DND-41 (cell line): Measurements from ENCODE around the gene KIF3C.

Experiments
- ATAC-seq: fragments of 200-7000 bp; cut with Tn5 transposase; 3 replicates; pipeline ENCODE4 v1.9.1; 2021; ENCODE audit warnings: low read depth; ENCODE audit not compliant: insufficient read depth
- DNase-seq: peaks from one replicate; pipeline ENCODE4 v3.0.0-alpha.2; 2020
- H2AFZ ChIP-seq: 2 replicates; pipeline ENCODE4 v1.6.0; 2012; ENCODE audit warnings: low read depth, low read length
- H3K27ac ChIP-seq: 2 replicates; pipeline ENCODE4 v1.5.1; 2012; ENCODE audit warnings: low read length, inconsistent platforms
- H3K27me3 ChIP-seq: fragments of 200-600 bp; sonication (generic); 2 replicates; pipeline ENCODE4 v1.6.0; 2012; ENCODE audit warnings: low read length, mild to moderate bottlenecking, inconsistent platforms; ENCODE audit not compliant: insufficient read depth, poor library complexity
- H3K36me3 ChIP-seq: 2 replicates; pipeline ENCODE4 v1.5.1; 2012; ENCODE audit warnings: low read length, inconsistent platforms; ENCODE audit not compliant: insufficient read depth
- H3K4me1 ChIP-seq: 2 replicates; pipeline ENCODE4 v1.5.1; 2012; ENCODE audit warnings: mild to moderate bottlenecking, low read length; ENCODE audit not compliant: insufficient read depth
- H3K4me2 ChIP-seq: 2 replicates; pipeline ENCODE4 v1.6.0; 2012; ENCODE audit warnings: mild to moderate bottlenecking, moderate library complexity, low read length, inconsistent platforms; ENCODE audit not compliant: insufficient read depth
- H3K4me3 ChIP-seq, 2 experiments: fragments of 200-600 bp in 1 of 2; shearing (Covaris generic) in 1 of 2; 2 replicates each; pipeline ENCODE4 v1.5.1; 2012 to 2016; ENCODE audit warnings: inconsistent platforms in 2 of 2, low read length in 2 of 2, mild to moderate bottlenecking in 2 of 2, low read depth in 1 of 2, moderate library complexity in 1 of 2
- H3K79me2 ChIP-seq: 2 replicates; pipeline ENCODE4 v1.6.0; 2012; ENCODE audit warnings: low read length, inconsistent platforms; ENCODE audit not compliant: insufficient read depth
- H3K9ac ChIP-seq: 2 replicates; pipeline ENCODE4 v1.6.0; 2012; ENCODE audit warnings: low read depth, mild to moderate bottlenecking, inconsistent platforms, low read length, moderate library complexity
- H3K9me3 ChIP-seq: 2 replicates; pipeline ENCODE4 v1.5.1; 2012; ENCODE audit warnings: low read length, moderate library complexity, mild to moderate bottlenecking, inconsistent platforms; ENCODE audit not compliant: insufficient read depth, severe bottlenecking
- H4K20me1 ChIP-seq: 2 replicates; pipeline ENCODE4 v1.6.0; 2012; ENCODE audit warnings: low read length; ENCODE audit not compliant: insufficient read depth
- EZH2 ChIP-seq: IDR thresholded peaks from 3 replicates; pipeline ENCODE4 v1.6.1; 2012; ENCODE audit warnings: borderline replicate concordance, low read depth, mild to moderate bottlenecking, moderate library complexity, low read length, inconsistent platforms; ENCODE audit not compliant: severe bottlenecking
- TF ChIP-seq, protein P1 (sequence below): IDR thresholded peaks from 2 replicates; pipeline ENCODE4 v1.5.1; 2012; ENCODE audit warnings: borderline replicate concordance, low read length, moderate library complexity, mild to moderate bottlenecking; ENCODE audit not compliant: poor library complexity, severe bottlenecking; ENCODE audit errors: extremely low read depth

KIF3C gene

DNA sequence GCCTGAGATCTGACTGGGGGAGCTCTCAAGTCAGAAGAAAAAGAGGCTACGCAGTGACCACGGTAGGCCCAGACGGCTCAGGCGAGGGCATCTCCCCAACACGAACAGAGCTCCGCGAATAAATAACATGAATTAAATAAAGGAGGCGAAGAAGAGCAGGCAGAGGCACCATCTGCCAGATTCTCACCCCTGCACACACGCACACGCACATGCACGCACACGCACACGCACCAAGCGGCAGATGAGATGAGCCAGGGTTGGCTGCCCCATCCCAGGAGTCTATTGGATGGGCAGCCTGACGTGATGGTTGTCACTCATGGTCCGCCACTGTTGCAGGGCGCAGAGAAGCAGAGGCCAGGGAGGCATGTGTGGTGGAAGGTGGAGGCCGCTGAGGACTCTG, 53.6 kb downstream of the KIF3C start:
- Histone ChIP-seq H3K4me1 (no peaks in the 10 kb centered on the region), H2AFZ (no peak overlapping the region), H4K20me1 (no peaks in the 10 kb centered on the region), H3K9ac (no peak overlapping the region), H3K27ac (no peak overlapping the region), H3K4me2 (no peak overlapping the region), H3K79me2 (no peaks in the 10 kb centered on the region), H3K36me3 (peaks cover 23% of the 10 kb centered on the region), H3K4me3 (no peak overlapping the region), H3K27me3 (no peaks in the 10 kb centered on the region), H3K9me3 (no peaks in the 10 kb centered on the region)
- no peak for TF ChIP-seq EZH2
- TF ChIP-seq, protein P1, sequence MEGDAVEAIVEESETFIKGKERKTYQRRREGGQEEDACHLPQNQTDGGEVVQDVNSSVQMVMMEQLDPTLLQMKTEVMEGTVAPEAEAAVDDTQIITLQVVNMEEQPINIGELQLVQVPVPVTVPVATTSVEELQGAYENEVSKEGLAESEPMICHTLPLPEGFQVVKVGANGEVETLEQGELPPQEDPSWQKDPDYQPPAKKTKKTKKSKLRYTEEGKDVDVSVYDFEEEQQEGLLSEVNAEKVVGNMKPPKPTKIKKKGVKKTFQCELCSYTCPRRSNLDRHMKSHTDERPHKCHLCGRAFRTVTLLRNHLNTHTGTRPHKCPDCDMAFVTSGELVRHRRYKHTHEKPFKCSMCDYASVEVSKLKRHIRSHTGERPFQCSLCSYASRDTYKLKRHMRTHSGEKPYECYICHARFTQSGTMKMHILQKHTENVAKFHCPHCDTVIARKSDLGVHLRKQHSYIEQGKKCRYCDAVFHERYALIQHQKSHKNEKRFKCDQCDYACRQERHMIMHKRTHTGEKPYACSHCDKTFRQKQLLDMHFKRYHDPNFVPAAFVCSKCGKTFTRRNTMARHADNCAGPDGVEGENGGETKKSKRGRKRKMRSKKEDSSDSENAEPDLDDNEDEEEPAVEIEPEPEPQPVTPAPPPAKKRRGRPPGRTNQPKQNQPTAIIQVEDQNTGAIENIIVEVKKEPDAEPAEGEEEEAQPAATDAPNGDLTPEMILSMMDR: no peak
- ATAC-seq: no peak
- no peak for DNase-seq

GRCh38 chr2:25926984-25927756, 55.1 kb downstream of the KIF3C start:
- TF ChIP-seq, protein P1: no peak
- no peak for TF ChIP-seq EZH2
- Histone ChIP-seq H3K79me2 (no peaks in the 10 kb centered on the region), H3K4me1 (no peaks in the 10 kb centered on the region), H3K27ac (no peak overlapping the region), H3K36me3 (peaks cover 21% of the 10 kb centered on the region), H2AFZ (no peak overlapping the region), H3K4me3 (no peak overlapping the region), H3K9me3 (no peaks in the 10 kb centered on the region), H3K4me2 (no peak overlapping the region), H4K20me1 (no peaks in the 10 kb centered on the region), H3K27me3 (no peaks in the 10 kb centered on the region), H3K9ac (no peak overlapping the region)
- ATAC-seq (no peak), DNase-seq (no peak)

DNA sequence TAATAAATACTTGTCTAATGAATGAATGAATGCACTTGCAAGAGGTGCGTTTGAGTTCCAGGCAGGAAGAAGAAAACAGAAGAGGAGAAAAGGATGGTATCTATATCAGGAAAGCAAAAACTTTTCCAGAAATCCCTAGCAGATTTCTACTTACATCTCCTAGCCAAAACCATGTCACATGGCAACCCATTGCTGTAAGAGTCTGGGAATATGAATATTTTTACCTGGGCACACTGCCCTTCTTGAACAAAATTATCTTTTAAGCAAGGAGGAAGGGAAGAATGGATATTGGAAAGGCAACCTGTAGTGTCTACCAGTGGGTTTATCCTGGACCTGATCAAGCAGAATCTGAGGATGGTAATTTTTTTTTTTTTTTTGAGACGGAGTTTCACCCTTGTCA, 59.8 kb downstream of the KIF3C start:
- Histone ChIP-seq H4K20me1 (no peaks in the 10 kb centered on the region), H3K36me3 (peaks cover 6% of the 10 kb centered on the region), H3K9me3 (no peaks in the 10 kb centered on the region), H3K4me2 (no peak overlapping the region), H3K4me1 (peaks cover 4% of the 10 kb centered on the region), H3K4me3 (no peak overlapping the region), H3K79me2 (no peaks in the 10 kb centered on the region), H3K27ac (no peak overlapping the region), H2AFZ (no peak overlapping the region), H3K27me3 (no peaks in the 10 kb centered on the region), H3K9ac (no peak overlapping the region)
- DNase-seq: no peak
- no peak for ATAC-seq
- no peak for TF ChIP-seq EZH2
- TF ChIP-seq, protein P1: no peak

DNA sequence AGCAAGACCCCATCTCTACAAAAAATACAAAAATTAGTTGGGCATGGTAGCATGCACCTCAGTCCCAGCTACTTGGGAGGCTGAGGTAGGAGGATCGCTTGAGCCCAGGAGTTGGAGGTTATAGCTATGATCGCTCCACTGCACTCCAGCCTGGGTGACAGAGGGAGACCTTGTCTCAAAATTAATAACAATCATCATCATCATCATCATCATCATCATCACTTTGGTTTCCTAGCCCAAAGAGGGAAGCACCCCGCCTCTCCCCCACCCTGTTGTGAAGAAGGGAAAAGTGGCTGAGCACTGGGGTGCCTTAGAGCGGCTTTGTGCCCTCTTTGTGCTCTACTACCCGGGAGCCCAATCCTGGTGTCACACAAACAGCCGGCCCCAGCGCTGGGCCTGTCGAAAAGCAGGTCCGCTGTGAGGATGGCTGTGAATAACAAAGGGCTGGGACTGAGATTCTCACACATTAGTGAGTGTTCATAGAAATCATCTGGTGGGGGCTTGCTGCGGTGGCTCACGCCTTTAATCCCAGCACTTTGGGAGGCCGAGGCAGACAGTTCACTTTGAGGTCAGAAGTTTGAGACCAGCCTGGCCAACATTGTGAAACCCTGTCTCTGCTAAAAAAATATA, 61.4 kb downstream of the KIF3C start:
- TF ChIP-seq, protein P1: no peak
- TF ChIP-seq EZH2: no peak

More for the DNA sequence above, 61.4 kb downstream of the KIF3C start:
- no peak overlapping the region for H3K27ac ChIP-seq
- H2AFZ ChIP-seq: no peak overlapping the region
- H3K4me2 ChIP-seq: no peak overlapping the region
- no peak overlapping the region for H3K4me3 ChIP-seq
- no peaks in the 10 kb centered on the region for H4K20me1 ChIP-seq
- no peak for ATAC-seq
- H3K79me2 ChIP-seq: no peaks in the 10 kb centered on the region
- DNase-seq: no peak
- H3K36me3 ChIP-seq: no peaks in the 10 kb centered on the region
- no peak overlapping the region for H3K9ac ChIP-seq
- H3K27me3 ChIP-seq: no peaks in the 10 kb centered on the region
- peaks cover 19% of the 10 kb centered on the region for H3K4me1 ChIP-seq
- no peaks in the 10 kb centered on the region for H3K9me3 ChIP-seq
